T-helper 2 cell (primary cell): ENCODE data around the gene LIMCH1.

Source experiments
- DNase-seq, 5 experiments: peaks; one replicate each; pipeline versions ENCODE4 v3.0.0 to v3.0.0-alpha.2; 2012 to 2022

Gene LIMCH1

GRCh38 chr4:41741354-41741753, 203.4 kb downstream of the LIMCH1 start:
- DNase-seq: no peak

GRCh38 chr4:41744572-41745291, 206.8 kb downstream of the LIMCH1 start:
- no peak for DNase-seq

- no peak for DNase-seq
Measured at GRCh38 chr4:41745292-41746024, 207.5 kb downstream of the LIMCH1 start.

DNA sequence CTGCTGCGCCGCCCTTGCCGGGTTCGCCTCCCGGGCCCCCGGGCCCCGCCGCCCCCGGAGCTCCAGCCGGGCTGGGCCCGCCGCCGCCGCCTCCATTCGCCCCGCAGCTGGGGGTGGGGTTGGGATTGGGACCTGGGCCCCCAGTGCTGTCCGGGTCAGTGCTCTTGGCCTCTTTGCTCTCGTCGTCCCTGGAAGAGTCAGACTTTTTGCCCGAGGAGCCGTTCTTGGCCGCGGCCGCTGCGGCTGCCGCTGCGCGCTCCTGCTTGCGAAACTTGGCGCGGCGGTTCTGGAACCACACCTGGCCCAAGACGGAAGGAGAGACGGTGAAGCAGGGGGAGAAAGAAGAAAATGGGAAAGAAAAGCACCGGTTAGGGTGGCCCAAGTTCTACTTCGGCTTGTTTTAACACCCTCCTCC, 208.1 kb downstream of the LIMCH1 start:
- DNase-seq: no peak

DNA sequence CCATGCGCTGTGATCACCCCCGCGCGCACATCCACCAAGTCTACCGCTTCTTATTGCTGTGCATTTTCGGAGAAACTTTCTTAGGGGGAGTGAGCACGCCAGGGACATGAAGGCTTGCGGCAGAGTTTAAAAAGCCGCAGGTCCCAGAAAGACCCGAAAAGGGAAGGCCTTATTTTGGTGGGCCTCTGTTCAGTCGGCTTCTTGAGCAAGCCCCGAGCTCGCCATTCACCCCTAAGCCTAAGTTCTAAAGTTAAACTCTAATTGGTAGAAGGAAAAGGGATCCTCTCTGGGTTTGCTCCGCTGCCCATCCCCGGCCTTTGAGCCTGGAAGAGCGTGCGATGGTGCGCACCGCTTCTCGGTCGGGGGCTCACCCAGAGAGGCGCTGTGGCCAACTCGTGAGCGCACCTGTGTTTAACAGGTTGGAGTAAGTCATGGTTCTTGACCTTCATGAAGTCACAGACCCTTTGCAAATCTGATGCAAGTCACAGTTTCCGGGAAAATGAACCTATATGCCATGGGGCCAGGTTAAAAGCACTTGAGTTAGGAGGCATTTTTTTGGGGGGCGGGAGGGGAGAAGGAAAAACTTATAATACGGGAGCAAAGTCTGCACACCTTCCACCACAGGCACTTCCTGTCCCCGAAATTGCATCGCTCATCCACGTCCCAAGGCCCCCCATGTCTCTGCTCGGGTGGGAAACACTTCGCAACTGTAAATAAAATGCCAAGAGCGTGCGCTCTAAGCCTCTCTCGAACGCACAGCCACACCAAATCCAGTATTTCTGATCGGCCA, 208.7 kb downstream of the LIMCH1 start:
- no peak for DNase-seq

- no peak for DNase-seq
Measured at GRCh38 chr4:41747230-41748055, 209.5 kb downstream of the LIMCH1 start.

DNA sequence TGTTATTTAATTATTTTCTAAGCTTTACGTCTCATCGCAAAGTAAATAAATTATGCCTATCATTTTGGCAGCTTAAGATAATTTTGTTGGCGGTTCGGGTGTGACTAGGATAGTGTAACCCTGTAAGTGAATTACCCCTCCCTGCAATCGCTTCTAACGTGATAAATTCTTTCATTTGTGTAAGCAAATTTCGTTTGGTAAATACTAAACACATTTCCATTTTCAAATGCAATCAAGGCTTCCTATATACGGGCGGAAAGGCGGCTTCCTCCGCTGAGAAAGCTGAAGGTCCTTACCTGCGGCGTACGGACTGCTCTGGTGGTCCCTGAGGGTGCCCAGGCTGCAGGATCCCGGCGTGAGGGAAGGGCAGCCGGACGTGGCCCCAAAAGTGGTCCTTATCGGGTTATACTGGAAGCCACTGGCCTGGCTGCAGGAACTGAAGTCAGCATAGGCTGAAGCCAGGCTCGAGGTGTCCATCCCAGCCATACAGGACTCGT, 210.2 kb downstream of the LIMCH1 start:
- no peak for DNase-seq

- DNase-seq: no peak
Measured at GRCh38 chr4:41748571-41749475, 210.9 kb downstream of the LIMCH1 start, which contains the start of gene PHOX2B. TSS of gene PHOX2B (minus strand) at chr4:41748725. CDS start at chr4:41748610, 115 bp downstream.

- no peak for DNase-seq
Measured at GRCh38 chr4:41749631-41750039, 211.7 kb downstream of the LIMCH1 start.
